ENCODE data around the gene OR52B2.
"Not testable (repeated sequence)": the region's sequence is repeated elsewhere in the genome, so short reads cannot be mapped to it uniquely, and the experiment has no call there.

The OR52B2 gene

GRCh38 chr11:6152126-6152525, 18.0 kb downstream of the OR52B2 start:
- DNase-seq (ENCODE audit: low spot score) = no peak

- no peak for DNase-seq (ENCODE audit: low spot score)
Observed at GRCh38 chr11:6151117-6151516, 19.0 kb downstream of the OR52B2 start.

- not testable (repeated sequence) for DNase-seq (ENCODE audit: low spot score)
Observed at GRCh38 chr11:6143737-6144136, 26.4 kb downstream of the OR52B2 start.

GRCh38 chr11:6142936-6143335, 27.2 kb downstream of the OR52B2 start:
- no peak for DNase-seq (ENCODE audit: low spot score)

GRCh38 chr11:6135936-6136335, 34.2 kb downstream of the OR52B2 start:
- DNase-seq (ENCODE audit: low spot score) = not testable (repeated sequence)

- DNase-seq (ENCODE audit: low spot score) = no peak
Observed at GRCh38 chr11:6132431-6132830, 37.7 kb downstream of the OR52B2 start.

- DNase-seq (ENCODE audit: low spot score) = no peak
Observed at GRCh38 chr11:6129635-6130034, 40.5 kb downstream of the OR52B2 start.

GRCh38 chr11:6129011-6129410, 41.1 kb downstream of the OR52B2 start:
- DNase-seq (ENCODE audit: low spot score) = no peak

GRCh38 chr11:6127881-6128280, 42.2 kb downstream of the OR52B2 start:
- no peak for DNase-seq (ENCODE audit: low spot score)

- DNase-seq (ENCODE audit: low spot score) = no peak
Observed at GRCh38 chr11:6124245-6124644, 45.9 kb downstream of the OR52B2 start.

All from putamen (tissue), 1 donor.